Measurements from ENCODE around the gene PERM1. TPM values are rescaled to one million over a fixed set of nuclear protein-coding genes. Genes with fewer than 3 reads are reported as not detected.
A peak's percentile ranks its signal among the peaks of the same experiment; 100 is the strongest.

PERM1 gene
- total and polyA plus RNA-seq, 2 of the 13 experiments (the other 11 are each of a cell fraction or from before 2014, with no cell fraction given): 0.04 to 0.29 TPM

DNA sequence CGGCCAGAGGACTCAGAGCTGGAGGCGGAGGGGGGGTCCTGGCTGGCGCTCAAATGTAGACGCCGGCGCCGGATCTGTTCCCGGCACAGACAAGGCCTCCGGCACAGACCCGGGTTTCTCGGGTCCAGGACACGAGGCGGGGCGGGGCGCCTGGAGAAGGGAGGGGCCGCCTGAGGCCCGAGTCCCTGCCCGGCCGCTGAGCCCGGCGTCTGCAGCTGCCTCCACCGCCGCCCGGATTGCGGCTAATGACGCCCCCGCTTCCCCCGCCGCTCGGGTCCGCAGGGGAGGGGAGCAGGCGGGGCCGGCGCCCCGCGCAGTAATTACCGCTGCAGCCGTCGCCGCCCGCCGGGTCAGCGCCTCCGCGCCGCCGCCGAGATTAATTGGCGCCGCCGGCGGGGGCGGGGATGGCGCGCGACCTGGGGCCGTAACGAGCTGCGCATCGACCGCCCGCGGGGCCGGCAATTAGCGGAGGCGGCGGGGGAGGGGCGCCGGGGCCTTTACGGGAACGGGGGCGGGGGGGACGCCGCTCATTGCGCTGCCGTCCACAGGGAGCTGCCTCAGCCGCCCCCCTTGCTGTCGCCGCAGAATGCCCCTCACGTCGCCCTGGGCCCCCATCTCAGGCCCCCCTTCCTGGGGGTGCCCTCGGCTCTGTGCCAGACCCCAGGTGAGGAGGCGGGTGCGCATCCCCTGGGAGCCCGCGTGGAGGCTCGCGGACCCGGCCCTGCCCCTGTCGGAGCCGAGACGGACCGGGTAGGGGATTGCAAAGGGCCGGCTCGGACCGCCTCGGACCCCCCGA, 40.1 kb downstream of the PERM1 start (continued):
- TF ChIP-seq ZNF10 (CRISPR knock-in tag; IDR thresholded peaks at IDR 0.05; ENCODE audit: borderline replicate concordance, low read depth): no peak
- TF ChIP-seq RBAK (CRISPR knock-in tag; IDR thresholded peaks at IDR 0.05): no peak
- 0 out of 2 replicates have a peak, but pooled peaks have one; percentile 6 for TF ChIP-seq KDM2A (CRISPR knock-in tag; IDR thresholded peaks at IDR 0.05; ENCODE audit: borderline replicate concordance, low read depth)
- TF ChIP-seq, protein P1, sequence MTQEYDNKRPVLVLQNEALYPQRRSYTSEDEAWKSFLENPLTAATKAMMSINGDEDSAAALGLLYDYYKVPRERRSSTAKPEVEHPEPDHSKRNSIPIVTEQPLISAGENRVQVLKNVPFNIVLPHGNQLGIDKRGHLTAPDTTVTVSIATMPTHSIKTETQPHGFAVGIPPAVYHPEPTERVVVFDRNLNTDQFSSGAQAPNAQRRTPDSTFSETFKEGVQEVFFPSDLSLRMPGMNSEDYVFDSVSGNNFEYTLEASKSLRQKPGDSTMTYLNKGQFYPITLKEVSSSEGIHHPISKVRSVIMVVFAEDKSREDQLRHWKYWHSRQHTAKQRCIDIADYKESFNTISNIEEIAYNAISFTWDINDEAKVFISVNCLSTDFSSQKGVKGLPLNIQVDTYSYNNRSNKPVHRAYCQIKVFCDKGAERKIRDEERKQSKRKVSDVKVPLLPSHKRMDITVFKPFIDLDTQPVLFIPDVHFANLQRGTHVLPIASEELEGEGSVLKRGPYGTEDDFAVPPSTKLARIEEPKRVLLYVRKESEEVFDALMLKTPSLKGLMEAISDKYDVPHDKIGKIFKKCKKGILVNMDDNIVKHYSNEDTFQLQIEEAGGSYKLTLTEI (CRISPR knock-in tag; conservative IDR thresholded peaks at IDR 0.05): no peak
- TF ChIP-seq EED (CRISPR knock-in tag; IDR thresholded peaks at IDR 0.05): no peak
- TF ChIP-seq, protein P2, sequence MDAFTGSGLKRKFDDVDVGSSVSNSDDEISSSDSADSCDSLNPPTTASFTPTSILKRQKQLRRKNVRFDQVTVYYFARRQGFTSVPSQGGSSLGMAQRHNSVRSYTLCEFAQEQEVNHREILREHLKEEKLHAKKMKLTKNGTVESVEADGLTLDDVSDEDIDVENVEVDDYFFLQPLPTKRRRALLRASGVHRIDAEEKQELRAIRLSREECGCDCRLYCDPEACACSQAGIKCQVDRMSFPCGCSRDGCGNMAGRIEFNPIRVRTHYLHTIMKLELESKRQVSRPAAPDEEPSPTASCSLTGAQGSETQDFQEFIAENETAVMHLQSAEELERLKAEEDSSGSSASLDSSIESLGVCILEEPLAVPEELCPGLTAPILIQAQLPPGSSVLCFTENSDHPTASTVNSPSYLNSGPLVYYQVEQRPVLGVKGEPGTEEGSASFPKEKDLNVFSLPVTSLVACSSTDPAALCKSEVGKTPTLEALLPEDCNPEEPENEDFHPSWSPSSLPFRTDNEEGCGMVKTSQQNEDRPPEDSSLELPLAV (CRISPR knock-in tag; conservative IDR thresholded peaks at IDR 0.05; ENCODE audit: low read depth): no peak
- TF ChIP-seq ZFP90 (CRISPR knock-in tag; IDR thresholded peaks at IDR 0.05; ENCODE audit: borderline replicate concordance): no peak
- no peak for TF ChIP-seq ZNF224 (CRISPR knock-in tag; IDR thresholded peaks at IDR 0.05)
- no peak for TF ChIP-seq RFX1 (IDR thresholded peaks at IDR 0.05)
- TF ChIP-seq SP5 (CRISPR knock-in tag; IDR thresholded peaks at IDR 0.05; ENCODE audit: borderline replicate concordance, low read depth): peak; percentile 22; the same call in 1 of the 2 replicates
- no peak for TF ChIP-seq CENPX (CRISPR knock-in tag; IDR thresholded peaks at IDR 0.05)
- no peak for TF ChIP-seq SETDB1 (CRISPR knock-in tag; IDR thresholded peaks at IDR 0.05; ENCODE audit: borderline replicate concordance)
- TF ChIP-seq, protein P3, sequence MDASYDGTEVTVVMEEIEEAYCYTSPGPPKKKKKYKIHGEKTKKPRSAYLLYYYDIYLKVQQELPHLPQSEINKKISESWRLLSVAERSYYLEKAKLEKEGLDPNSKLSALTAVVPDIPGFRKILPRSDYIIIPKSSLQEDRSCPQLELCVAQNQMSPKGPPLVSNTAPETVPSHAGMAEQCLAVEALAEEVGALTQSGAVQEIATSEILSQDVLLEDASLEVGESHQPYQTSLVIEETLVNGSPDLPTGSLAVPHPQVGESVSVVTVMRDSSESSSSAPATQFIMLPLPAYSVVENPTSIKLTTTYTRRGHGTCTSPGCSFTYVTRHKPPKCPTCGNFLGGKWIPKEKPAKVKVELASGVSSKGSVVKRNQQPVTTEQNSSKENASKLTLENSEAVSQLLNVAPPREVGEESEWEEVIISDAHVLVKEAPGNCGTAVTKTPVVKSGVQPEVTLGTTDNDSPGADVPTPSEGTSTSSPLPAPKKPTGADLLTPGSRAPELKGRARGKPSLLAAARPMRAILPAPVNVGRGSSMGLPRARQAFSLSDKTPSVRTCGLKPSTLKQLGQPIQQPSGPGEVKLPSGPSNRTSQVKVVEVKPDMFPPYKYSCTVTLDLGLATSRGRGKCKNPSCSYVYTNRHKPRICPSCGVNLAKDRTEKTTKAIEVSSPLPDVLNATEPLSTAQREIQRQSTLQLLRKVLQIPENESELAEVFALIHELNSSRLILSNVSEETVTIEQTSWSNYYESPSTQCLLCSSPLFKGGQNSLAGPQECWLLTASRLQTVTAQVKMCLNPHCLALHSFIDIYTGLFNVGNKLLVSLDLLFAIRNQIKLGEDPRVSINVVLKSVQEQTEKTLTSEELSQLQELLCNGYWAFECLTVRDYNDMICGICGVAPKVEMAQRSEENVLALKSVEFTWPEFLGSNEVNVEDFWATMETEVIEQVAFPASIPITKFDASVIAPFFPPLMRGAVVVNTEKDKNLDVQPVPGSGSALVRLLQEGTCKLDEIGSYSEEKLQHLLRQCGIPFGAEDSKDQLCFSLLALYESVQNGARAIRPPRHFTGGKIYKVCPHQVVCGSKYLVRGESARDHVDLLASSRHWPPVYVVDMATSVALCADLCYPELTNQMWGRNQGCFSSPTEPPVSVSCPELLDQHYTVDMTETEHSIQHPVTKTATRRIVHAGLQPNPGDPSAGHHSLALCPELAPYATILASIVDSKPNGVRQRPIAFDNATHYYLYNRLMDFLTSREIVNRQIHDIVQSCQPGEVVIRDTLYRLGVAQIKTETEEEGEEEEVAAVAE (CRISPR knock-in tag; IDR thresholded peaks at IDR 0.05; ENCODE audit: borderline replicate concordance): no peak
- no peak for TF ChIP-seq MAFG (CRISPR knock-in tag; IDR thresholded peaks at IDR 0.05)
- no peak for TF ChIP-seq ZNF747 (CRISPR knock-in tag; IDR thresholded peaks at IDR 0.05; ENCODE audit: borderline replicate concordance)
- TF ChIP-seq BCL6 (CRISPR knock-in tag; IDR thresholded peaks at IDR 0.05): no peak
- TF ChIP-seq, protein P4, sequence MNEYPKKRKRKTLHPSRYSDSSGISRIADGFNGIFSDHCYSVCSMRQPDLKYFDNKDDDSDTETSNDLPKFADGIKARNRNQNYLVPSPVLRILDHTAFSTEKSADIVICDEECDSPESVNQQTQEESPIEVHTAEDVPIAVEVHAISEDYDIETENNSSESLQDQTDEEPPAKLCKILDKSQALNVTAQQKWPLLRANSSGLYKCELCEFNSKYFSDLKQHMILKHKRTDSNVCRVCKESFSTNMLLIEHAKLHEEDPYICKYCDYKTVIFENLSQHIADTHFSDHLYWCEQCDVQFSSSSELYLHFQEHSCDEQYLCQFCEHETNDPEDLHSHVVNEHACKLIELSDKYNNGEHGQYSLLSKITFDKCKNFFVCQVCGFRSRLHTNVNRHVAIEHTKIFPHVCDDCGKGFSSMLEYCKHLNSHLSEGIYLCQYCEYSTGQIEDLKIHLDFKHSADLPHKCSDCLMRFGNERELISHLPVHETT (CRISPR knock-in tag; conservative IDR thresholded peaks at IDR 0.05): no peak
- TF ChIP-seq, protein P5, sequence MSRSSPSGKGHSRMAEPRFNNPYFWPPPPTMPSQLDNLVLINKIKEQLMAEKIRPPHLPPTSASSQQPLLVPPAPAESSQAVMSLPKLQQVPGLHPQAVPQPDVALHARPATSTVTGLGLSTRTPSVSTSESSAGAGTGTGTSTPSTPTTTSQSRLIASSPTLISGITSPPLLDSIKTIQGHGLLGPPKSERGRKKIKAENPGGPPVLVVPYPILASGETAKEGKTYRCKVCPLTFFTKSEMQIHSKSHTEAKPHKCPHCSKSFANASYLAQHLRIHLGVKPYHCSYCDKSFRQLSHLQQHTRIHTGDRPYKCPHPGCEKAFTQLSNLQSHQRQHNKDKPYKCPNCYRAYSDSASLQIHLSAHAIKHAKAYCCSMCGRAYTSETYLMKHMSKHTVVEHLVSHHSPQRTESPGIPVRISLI (CRISPR knock-in tag; IDR thresholded peaks at IDR 0.05; ENCODE audit: borderline replicate concordance): no peak
